TTC549 (cell line): Measurements from ENCODE around the gene ARHGEF2.
"Not testable (repeated sequence)": the region's sequence is repeated elsewhere in the genome, so short reads cannot be mapped to it uniquely, and the experiment has no call there.

Experiments
- FAIRE-seq: peaks from 2 replicates; lab custom pipeline; 2012; peaks lifted over from hg19 to GRCh38; lab: Jason Lieb, UNC

The ARHGEF2 gene

DNA sequence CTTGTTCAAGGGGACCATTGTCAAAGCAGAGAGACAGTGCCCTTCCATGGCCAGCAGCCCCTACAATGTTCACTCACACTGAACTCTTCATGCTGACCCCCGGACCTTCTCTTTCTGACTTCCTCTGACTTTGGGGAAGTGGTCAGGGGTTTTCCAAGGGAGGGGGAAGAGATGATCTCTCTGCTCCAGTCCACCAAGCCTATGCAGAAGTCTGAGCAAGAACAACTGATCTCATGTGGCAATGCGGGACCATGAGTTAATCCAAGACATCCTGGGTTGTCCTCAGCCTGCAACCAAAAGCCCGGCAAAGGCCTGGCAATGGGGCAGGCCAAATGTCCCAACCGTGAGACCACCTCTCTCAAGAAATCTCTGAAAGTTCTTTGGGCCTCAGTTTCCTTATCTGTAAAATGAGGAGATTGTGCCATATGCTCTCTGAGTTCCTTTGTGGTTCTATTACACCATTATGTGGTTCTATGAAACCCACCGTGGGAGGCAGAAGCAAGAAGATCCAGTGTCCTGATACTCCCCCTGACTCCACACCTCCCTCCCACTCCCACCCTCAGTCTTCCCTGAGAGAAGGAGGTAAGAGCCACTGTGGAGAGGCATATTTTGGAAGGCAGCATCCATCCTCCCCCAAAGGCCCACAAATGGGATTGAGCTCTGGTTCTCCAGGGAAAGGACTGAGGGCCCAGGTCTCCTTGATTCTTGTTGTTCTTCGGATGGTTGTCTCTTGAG is 11.8 kb upstream of the ARHGEF2 start:
- no peak for FAIRE-seq

- no peak for FAIRE-seq
Observed at GRCh38 chr1:155989242-155990004, 11.1 kb upstream of the ARHGEF2 start.

GRCh38 chr1:155984903-155985645 is 6.7 kb upstream of the ARHGEF2 start:
- not testable (repeated sequence) for FAIRE-seq

- FAIRE-seq: no peak
Observed at GRCh38 chr1:155984341-155984740, 6.0 kb upstream of the ARHGEF2 start.

- no peak for FAIRE-seq
Observed at GRCh38 chr1:155983191-155984024, 5.1 kb upstream of the ARHGEF2 start.

- FAIRE-seq: no peak
Observed at GRCh38 chr1:155982106-155982505, 3.8 kb upstream of the ARHGEF2 start.

DNA sequence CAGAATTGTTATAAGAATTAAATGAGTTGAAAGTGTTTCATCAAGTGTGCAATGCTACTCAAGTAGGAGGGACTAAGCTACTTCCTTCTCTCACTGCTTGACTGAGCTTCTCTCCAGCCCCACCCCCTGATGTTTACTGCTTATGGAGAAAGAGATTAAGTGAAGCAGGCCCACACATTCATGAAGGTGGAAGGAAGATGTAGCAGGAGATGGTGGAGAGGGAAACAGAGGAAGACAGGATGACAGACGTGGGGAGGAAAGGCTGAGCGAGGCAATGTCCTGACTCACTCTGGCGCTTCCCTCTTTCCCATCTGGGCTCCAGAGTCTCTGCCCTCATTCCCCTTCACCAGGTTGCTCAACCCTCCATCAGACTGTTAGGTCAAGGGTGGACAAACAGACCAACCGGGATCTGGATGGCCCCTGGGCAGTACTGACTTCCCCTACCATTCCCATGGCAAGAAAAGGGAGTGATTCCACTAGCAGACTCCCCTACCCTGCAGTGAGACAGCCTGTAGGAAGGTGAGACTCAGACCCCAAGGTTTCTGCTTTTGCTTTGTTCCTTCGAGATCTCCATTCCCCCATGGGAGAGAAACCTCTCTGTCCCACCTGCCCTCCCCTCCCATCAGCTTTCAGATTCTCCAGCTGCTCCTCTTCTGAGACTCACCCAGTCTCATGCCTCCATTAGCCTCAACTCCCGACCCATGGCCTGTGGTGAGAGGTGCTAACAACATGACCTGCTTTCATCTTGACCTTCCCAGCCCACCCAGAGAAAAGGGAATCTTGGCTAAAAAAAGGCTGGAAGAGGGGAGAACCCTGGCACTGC is 3.1 kb upstream of the ARHGEF2 start:
- no peak for FAIRE-seq

- FAIRE-seq: no peak
Observed at GRCh38 chr1:155979597-155980343, 1.4 kb upstream of the ARHGEF2 start.

GRCh38 chr1:155978973-155979429 is 654 bp upstream of the ARHGEF2 start:
- no peak for FAIRE-seq

DNA sequence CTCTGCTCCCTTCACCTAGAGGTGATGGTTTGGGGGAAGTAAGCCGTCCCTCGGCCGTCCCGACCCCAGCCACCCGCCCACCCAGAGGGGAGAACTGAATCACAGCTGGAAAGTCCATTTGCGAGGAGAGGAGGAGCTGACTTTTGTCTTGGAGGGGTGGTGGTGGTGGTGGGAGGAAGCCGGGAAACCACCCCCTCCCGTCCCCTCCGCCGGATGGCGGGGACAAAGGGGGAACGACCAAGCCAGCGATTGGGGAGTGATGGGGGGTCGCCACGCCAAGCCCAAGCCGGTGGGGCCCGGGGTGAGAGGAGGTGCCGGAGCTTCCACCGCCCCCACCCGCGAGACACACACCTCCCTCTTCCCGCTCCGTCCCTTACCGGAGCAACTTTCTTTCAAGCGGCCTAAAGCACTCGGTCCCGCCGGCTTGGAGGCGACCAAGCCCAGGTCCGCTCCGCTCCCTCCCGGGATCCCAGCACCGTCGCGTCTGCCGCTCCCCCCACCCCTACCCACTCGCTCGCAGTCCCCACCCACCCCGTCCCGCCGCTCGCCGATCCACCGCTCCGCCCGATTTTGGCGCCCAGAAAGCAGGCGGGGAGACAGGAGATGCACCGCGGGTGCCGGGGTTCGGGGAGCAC is 540 bp downstream of the ARHGEF2 start:
- FAIRE-seq: no peak

GRCh38 chr1:155976913-155977689 is 1.2 kb downstream of the ARHGEF2 start:
- FAIRE-seq: no peak

- FAIRE-seq: no peak
Observed at GRCh38 chr1:155976062-155976912, 2.1 kb downstream of the ARHGEF2 start.

DNA sequence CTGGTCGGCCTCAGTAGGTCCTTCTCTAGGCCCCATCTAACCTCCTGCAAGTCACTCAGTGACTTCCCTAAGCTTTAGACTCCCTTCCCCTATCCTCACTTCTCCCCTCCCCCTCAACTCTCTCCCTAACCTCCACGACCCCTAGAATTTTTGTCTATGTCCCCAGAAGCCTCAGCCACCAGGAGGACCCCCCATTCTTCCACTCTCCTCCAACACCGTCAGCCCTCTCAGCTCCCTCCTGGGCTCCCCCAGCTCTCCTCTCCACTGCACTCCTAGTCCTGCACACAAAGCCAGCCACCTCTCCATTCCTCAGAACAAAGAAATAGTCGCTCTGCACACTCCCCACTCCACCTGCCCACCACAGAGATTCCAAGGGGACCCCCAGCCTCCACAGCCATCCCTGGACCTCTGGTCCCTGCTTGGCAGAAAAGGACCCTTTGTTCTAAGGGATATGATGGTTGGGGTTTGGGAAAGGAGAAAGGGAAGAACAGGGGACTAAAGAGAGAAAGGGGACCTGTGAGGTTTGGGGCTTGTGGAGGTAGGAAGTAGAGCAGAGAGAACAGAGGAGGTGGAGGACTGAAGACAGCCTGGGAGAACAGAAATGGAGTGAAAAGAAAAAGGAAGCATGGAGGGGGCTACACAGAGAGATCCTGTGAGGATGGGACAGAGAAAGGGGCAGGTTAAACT is 2.8 kb downstream of the ARHGEF2 start:
- FAIRE-seq: no peak

- FAIRE-seq: no peak
Observed at GRCh38 chr1:155974208-155975115, 3.9 kb downstream of the ARHGEF2 start.

GRCh38 chr1:155973723-155974122 is 4.6 kb downstream of the ARHGEF2 start:
- no peak for FAIRE-seq
